Activated naive CD8-positive, alpha-beta T cell treated with anti-CD3 and anti-CD28 coated beads for 36 hours (primary cell): ENCODE results near the gene CCND2. TPM values are rescaled to one million over a fixed set of nuclear protein-coding genes. Genes with fewer than 3 reads are reported as not detected.
A peak's percentile ranks its signal among the peaks of the same experiment; 100 is the strongest.

ENCODE experiments used
- DNase-seq: peaks from one replicate; pipeline ENCODE4 v3.0.0; 2021
- H3K27ac Mint-ChIP-seq: one replicate; pipeline ENCODE4 v1.8.0; 2022; ENCODE audit warnings: mild to moderate bottlenecking, moderate library complexity, mixed read lengths
- H3K27me3 Mint-ChIP-seq: one replicate; pipeline ENCODE4 v1.8.0; 2022; ENCODE audit warnings: mild to moderate bottlenecking, mixed read lengths
- H3K36me3 Mint-ChIP-seq: one replicate; pipeline ENCODE4 v1.8.0; 2021; ENCODE audit warnings: mild to moderate bottlenecking, mixed read lengths
- H3K4me1 Mint-ChIP-seq: one replicate; pipeline ENCODE4 v1.8.0; 2021; ENCODE audit warnings: mixed read lengths
- H3K4me3 Mint-ChIP-seq: one replicate; pipeline ENCODE4 v1.8.0; 2022; ENCODE audit warnings: mild to moderate bottlenecking, moderate library complexity, mixed read lengths
- H3K9me3 Mint-ChIP-seq: one replicate; pipeline ENCODE4 v1.8.0; 2022; ENCODE audit warnings: mixed read lengths
- total RNA-seq, 2 experiments: library from RNA; stranded (reverse); gene quantifications; one replicate each; pipeline ENCODE4 v1.2.3, GENCODE V29; 2021

Gene CCND2
- total RNA-seq, 2 experiments from 2014 or later = 749 TPM

DNA sequence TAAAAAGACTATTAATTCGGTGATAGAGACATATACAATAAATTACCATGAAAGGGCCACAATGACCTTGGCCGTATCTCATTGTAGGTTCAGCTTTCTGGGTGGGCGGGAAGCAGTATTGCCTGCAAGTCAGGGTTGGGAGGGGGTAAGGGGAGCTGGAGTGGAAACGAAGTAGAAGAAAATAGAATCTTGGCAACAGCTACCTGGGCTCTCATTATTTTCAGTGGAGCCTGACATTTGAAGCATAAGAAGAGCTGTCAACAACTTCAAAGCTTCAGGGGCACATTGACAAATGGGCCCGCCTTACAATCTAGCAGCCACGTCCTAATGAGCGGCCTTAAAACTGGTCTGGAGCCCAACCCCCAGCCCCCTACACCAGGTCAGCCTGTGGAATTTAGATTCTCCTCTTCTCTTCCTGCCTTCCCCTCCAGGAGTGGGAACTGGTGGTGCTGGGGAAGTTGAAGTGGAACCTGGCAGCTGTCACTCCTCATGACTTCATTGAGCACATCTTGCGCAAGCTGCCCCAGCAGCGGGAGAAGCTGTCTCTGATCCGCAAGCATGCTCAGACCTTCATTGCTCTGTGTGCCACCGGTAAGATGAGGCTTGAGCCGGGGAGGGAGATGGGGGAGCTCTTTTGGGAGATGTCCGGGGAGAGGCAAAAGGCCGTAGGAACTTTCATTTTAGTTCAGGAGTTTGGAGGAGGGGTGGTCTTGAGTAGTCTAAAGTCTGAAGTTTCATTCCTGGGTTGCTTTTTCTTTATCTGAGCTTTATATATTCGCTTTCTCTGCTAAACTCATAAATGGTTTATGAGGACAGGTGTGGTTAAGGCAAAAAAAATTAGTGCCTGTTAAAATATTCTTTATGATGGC lies 5.0 kb downstream of the CCND2 start:
- Mint-ChIP-seq H3K9me3 (no peaks in the 10 kb centered on the region), H3K27me3 (no peaks in the 10 kb centered on the region), H3K4me3 (peak overlapping the region; percentile 97), H3K36me3 (peaks cover 89% of the 10 kb centered on the region), H3K4me1 (peaks cover 64% of the 10 kb centered on the region), H3K27ac (peak overlapping the region; percentile 100)
- DNase-seq = no peak

DNA sequence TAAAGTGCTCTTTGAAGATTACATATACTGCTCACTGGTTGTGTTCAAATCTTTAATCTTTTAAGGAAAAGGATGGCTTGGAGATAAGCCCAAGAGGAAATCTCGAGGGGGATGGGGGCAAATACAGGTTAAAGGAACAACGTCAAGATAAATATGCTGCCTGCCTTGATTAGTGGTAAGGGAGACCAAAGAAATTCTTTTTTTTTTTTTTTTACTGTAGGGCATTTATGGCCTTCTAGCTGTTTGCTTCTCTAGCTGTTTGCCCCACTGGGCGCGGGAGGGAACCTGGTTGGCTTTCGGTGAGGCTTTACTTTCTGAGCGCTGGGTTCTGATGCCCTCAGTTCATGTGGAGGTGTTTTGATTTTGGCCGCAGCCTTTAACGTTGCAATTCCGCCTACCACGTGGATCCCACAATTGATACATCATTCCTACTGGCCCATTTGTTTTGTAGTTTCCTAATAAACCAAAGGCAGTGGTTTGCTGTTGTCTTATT lies 5.7 kb downstream of the CCND2 start:
- no peak for DNase-seq
- peaks cover 93% of the 10 kb centered on the region for H3K36me3 Mint-ChIP-seq
- H3K9me3 Mint-ChIP-seq = no peaks in the 10 kb centered on the region
- H3K27me3 Mint-ChIP-seq = no peaks in the 10 kb centered on the region
- H3K4me3 Mint-ChIP-seq = peak overlapping the region; percentile 97
- H3K27ac Mint-ChIP-seq = peak overlapping the region; percentile 100
- peaks cover 69% of the 10 kb centered on the region for H3K4me1 Mint-ChIP-seq

DNA sequence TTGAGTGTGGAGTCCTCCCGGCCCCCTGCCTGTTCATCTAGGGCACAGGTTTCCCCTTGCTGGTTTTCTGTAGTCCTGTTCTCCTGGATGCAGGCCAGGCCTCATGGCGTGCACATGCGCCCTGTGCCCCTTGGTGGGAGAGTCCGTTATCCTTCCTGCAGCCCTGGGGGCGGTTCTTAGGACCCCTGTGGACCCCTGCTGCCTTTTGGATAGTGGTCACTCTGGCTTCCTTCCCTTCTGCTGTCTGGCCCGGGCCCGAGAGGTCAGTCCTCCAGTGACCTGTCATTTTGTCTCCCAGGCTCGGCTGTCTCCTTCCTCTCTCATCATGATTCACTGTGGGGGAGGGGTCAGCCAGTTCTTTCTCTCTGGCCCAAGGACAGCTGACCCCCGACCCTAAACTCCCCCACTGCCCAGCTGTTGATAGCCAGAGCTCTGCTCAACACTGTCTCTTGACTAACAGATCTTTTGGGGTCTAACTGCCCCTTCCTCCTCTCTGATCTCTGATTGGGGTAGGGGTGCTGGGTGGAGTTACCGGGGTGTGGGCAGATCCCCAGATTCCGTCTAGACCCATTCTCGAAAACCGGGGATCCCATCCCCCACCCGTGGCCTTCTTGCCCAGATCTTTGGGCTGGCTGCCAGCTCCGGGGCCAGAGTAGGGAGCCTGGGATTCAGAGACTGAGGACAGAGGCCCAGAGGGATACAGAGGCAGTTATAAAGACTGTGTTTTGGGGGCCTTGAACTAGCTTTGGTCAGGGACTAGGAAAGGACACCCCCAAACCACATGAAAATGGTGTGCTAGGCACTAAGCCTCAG lies 7.0 kb downstream of the CCND2 start:
- H3K4me1 Mint-ChIP-seq = peaks cover 78% of the 10 kb centered on the region
- H3K36me3 Mint-ChIP-seq = peaks cover 90% of the 10 kb centered on the region
- no peaks in the 10 kb centered on the region for H3K27me3 Mint-ChIP-seq
- H3K27ac Mint-ChIP-seq = peak overlapping the region; percentile 76
- no peaks in the 10 kb centered on the region for H3K9me3 Mint-ChIP-seq
- H3K4me3 Mint-ChIP-seq = peak overlapping the region; percentile 68
- DNase-seq = no peak

DNA sequence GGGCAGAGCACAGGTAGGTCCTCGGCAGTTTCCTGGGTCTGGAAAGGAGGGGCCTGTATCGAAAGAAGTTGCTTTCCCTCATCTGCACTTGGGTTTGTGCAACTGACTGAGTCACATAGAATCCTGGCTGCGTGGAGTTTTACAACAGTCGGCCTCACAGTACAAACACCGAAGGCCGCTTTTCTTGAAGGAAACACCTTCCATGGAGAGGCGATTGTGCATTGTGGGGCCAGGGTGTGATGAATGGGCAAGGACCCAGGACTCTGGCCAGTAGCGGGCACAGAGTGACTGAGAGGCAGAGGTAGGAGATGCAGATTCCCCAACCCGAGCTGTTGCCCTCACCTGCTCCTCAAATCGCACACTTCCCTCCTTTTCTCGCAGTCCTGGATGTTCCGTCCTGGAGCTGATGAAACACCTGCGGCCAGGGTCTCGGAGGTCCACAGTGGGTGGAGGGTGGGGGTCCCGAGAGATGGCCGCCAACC lies 7.7 kb downstream of the CCND2 start:
- Mint-ChIP-seq H3K27ac (peak overlapping the region; percentile 76), H3K4me3 (peak overlapping the region; percentile 22), H3K9me3 (no peaks in the 10 kb centered on the region), H3K4me1 (peaks cover 84% of the 10 kb centered on the region), H3K27me3 (no peaks in the 10 kb centered on the region), H3K36me3 (peaks cover 90% of the 10 kb centered on the region)
- no peak for DNase-seq

DNA sequence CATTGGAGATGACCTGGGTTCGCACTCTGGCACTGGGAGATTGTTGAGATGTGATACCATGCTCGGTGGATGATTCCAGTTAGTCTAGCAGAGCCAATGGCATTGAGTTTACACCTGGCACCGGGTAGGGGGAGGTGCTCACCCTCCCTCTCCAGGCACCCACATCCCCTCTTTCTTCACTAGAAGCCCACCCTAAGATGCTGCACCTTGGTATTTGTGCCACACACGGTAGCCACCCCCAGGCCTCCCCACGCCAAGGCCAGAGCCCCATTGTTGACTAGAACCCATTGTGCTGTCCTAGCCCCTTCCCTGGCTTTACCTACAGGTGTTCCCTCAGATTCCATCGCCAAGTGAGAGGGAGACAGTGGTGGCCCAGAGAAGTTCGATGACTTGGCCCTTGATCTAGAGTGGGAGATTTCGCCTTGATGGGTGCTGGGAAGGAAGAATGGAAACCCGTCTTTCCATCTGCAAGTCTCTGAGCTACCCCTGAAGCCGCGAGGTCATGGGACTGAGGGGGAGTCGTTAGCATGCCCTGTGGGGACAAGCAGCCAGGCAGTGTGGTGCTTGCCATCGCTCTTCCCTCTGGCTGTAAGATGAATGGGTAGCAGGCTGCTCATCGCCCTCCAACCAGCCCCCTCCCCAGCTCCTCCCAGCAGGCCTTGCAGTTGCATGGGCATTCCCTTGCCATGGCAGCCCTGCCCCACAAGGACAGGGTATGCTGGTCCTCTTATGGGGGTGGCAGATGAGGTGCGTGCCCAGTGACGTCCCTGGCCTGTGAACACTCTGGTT lies 8.7 kb downstream of the CCND2 start:
- H3K27me3 Mint-ChIP-seq = no peaks in the 10 kb centered on the region
- H3K4me3 Mint-ChIP-seq = peak overlapping the region; percentile 30
- no peak for DNase-seq
- peak overlapping the region; percentile 45 for H3K27ac Mint-ChIP-seq
- no peaks in the 10 kb centered on the region for H3K9me3 Mint-ChIP-seq
- peaks cover 84% of the 10 kb centered on the region for H3K4me1 Mint-ChIP-seq
- H3K36me3 Mint-ChIP-seq = peaks cover 88% of the 10 kb centered on the region

DNA sequence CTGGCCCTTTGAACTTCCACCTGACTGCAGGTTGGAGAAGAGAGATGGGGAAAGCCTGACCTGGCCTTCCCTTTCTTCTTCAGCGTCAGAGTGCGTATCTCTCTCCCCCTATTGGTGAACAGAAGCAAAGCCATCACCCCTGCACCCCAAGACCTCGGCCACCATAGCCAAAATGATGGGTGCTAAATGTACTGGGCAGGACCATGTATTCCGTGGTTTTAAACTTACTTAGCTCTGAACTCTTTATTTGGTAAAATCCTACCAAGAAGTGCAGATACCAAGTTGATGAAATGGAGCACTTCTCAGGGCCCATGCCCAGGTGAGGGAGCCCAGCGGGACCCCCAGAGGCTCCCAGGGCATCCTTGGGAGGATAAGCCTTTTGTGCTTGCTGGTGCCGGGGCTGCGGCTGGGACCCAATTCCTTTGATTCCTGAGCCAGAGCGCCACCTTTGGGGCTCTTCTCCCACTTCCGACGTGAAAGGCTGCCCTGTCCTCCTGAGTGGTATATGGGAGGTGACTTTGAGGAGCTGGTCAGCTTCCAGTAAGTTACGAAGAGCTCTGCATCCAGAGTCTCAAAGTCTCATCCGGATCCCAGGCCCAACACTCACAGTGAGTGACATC lies 9.4 kb downstream of the CCND2 start:
- Mint-ChIP-seq H3K9me3 (no peaks in the 10 kb centered on the region), H3K27me3 (no peaks in the 10 kb centered on the region), H3K27ac (peak overlapping the region; percentile 83), H3K4me3 (peak overlapping the region; percentile 30), H3K36me3 (peaks cover 88% of the 10 kb centered on the region), H3K4me1 (peaks cover 88% of the 10 kb centered on the region)
- no peak for DNase-seq

DNA sequence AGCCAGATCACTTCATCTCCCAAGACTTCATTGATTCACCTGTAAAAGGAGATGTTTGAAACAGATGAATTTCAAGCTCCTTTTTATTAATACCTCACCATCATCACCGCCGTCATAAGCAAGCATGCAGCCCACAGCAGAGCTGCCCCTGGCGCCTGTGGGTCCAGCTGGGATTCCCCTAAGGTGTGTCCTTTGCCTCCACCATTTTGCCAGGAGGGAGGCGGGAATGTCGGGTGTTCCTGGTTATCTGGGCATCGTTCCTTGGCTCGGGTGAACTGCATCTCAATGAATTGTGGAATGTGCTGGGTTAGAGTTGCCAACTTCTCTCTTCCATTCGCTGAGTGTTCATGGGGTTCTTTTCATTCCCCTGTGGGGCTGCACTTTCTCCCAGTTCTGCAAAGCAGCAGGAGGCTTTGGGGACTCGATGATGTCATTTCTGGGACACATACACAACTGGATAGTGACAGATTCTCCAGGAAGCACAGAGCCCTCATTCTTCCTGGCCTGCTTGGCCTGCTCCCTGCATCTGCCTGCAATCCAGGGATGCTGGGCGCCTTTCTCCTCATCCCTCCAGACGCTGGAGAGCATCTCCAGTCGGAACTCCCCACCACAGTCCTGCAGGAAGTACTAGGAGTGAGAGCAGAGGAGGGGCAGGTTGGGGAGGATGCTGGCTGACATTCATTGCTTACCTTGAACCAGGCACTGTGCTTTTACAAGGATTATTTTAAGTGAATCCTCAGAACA lies 10.1 kb downstream of the CCND2 start:
- peaks cover 88% of the 10 kb centered on the region for H3K4me1 Mint-ChIP-seq
- no peaks in the 10 kb centered on the region for H3K9me3 Mint-ChIP-seq
- no peak for DNase-seq
- peak overlapping the region; percentile 83 for H3K27ac Mint-ChIP-seq
- no peaks in the 10 kb centered on the region for H3K27me3 Mint-ChIP-seq
- peaks cover 90% of the 10 kb centered on the region for H3K36me3 Mint-ChIP-seq
- peak overlapping the region; percentile 32 for H3K4me3 Mint-ChIP-seq

DNA sequence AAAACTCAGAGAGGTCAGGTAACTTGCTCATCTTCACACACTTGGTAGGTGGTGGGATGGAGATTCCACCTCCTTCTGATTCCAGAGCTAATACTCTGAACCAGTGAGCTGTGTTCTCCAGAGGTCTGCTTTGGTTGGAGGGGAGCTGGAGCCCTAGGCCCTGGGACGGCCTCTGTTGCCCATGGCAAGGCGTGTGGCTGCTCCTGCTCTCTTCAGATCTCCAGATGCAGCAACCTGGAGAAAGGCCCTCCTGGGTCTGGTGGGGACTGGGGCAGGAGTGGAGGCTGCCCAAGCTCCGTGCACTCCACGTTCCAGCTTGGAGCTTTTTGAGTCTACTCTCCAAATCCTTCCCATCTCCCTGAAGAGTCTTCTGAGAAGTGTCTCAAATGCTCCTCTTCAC lies 10.7 kb downstream of the CCND2 start:
- DNase-seq = no peak
- Mint-ChIP-seq H3K9me3 (no peaks in the 10 kb centered on the region), H3K4me3 (no peak overlapping the region), H3K4me1 (peaks cover 87% of the 10 kb centered on the region), H3K27me3 (no peaks in the 10 kb centered on the region), H3K27ac (peak overlapping the region; percentile 83), H3K36me3 (peaks cover 89% of the 10 kb centered on the region)

DNA sequence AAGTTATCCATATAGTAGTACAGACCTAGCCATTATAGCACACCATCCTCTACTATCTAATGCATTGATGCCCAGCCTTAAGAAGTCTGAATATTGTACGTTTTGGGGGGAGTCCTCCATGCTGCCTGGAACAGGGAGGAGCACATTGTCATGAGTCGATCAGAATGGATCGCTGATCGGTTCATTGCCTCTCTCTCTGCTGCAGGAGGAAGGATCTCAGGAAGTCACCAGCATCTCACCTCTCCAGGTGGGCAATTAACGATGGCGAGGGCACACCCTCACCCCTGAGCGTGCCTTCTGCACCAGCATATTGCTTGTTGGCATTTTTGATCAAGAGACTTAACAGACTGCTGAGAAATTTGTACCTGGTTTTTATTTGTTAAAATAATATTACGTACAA lies 11.5 kb downstream of the CCND2 start:
- peak overlapping the region; percentile 83 for H3K27ac Mint-ChIP-seq
- no peak overlapping the region for H3K4me3 Mint-ChIP-seq
- peaks cover 85% of the 10 kb centered on the region for H3K4me1 Mint-ChIP-seq

DNA sequence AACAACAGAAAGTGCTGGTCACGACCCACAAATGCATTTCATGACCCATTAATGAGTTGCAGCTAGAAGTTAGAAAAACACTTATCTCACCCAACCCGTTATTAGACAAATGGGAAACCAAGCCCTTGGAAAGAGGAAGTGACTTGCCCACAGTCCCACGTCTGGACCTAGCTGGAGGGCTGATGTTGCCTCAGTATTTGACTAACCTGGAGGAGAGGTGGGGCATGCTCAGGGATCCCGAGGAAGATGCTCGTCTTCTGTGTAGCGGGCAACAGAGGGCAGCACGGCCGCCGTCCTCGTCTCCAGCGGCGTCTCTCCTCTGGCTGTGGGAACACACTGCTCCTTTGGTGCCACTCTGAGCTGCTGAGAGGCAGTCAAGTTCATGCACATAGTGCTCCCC lies 12.7 kb downstream of the CCND2 start:
- Mint-ChIP-seq H3K27me3 (no peaks in the 10 kb centered on the region), H3K36me3 (peaks cover 85% of the 10 kb centered on the region), H3K27ac (peak overlapping the region; percentile 70), H3K4me3 (peak overlapping the region; percentile 24), H3K4me1 (peaks cover 83% of the 10 kb centered on the region), H3K9me3 (no peaks in the 10 kb centered on the region)
- DNase-seq = no peak

More for the DNA sequence above, 11.5 kb downstream of the CCND2 start:
- H3K9me3 Mint-ChIP-seq = no peaks in the 10 kb centered on the region
- peaks cover 88% of the 10 kb centered on the region for H3K36me3 Mint-ChIP-seq
- no peaks in the 10 kb centered on the region for H3K27me3 Mint-ChIP-seq
- no peak for DNase-seq

DNA sequence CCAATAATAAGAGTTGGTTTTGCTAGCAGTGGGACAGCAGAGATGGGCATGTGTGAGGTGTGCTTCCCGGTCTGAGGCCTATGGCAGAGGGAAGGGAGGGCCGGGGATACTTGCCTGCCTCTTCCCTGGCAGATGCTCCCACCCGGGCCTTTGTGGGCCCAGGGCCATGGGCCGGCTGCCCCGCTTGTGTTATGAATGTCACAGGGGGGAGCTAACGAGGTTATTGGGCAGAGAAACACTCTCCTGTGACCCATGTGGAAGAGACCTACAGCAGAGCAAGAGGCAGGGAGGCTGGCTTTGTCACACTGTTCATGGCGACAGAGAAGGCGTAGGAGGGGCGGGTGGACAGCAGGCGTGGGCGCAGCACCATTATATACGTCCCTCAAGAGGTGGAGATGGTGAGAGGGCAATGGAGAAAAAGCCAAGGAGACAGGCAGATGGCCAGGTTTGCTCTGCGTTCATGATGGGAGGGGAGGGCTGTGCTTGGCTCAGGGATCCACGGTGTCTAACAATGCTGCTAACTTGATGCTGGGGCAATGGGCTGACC lies 13.3 kb downstream of the CCND2 start:
- no peak for DNase-seq
- Mint-ChIP-seq H3K27me3 (no peaks in the 10 kb centered on the region), H3K9me3 (no peaks in the 10 kb centered on the region), H3K4me1 (peaks cover 84% of the 10 kb centered on the region), H3K36me3 (peaks cover 85% of the 10 kb centered on the region), H3K4me3 (peak overlapping the region; percentile 4), H3K27ac (peak overlapping the region; percentile 70)

DNA sequence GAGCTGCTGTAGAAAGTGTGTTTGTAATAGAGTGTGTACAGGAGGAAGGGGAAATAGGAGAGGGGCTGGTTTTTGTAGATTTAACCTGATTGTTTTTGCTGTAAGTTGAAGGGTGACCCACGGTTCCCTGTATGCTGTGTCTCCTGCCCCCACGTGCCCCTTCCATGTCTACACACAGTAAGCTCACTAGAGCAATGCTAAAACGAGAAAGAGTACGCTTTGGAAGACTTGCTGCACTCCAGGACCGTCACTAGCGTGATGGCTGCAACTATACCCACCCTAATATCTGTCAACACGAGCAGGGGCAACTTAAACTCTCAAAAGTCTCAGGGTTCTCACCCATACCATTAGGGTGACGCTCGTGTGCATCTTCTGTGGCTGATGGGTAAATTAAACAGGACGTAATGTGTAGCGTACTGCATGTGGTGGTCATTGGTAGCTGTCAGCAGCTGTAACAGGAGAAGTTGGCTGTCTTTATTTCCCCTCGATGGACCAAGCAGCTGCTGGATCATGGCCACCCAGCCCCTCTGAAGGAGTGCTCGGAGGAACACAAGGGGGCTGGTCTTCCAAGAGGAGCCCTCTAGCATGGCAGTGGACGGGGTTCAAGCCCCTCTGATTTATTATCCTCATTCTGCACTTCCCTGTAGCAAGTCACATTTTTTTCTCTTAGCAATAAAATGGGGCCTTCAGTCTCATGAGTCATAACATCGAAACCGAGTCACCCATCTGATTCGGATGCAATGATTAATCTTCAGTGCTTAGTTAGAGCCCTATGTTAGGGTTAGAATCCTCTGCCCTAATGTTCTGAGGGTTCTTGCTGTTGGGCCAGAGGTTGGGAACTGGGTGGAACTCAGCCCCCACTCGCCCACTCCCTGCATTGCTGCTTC lies 14.0 kb downstream of the CCND2 start:
- Mint-ChIP-seq H3K36me3 (peaks cover 82% of the 10 kb centered on the region), H3K9me3 (no peaks in the 10 kb centered on the region), H3K4me1 (peaks cover 83% of the 10 kb centered on the region), H3K4me3 (peak overlapping the region; percentile 12), H3K27ac (peak overlapping the region; percentile 70), H3K27me3 (no peaks in the 10 kb centered on the region)
- DNase-seq = no peak
